Progenitor cell of endocrine pancreas (in vitro differentiated cells): ENCODE results near the gene BPGM. TPM values are rescaled to one million over a fixed set of nuclear protein-coding genes. Genes with fewer than 3 reads are reported as not detected.

Experiments used
- DNase-seq: peaks from one replicate; pipeline ENCODE4 v3.0.0; 2021; ENCODE audit warnings: low spot score; ENCODE audit not compliant: unreplicated experiment
- H3K27ac Mint-ChIP-seq: 2 replicates; pipeline ENCODE4 v1.8.0; 2021; ENCODE audit warnings: mild to moderate bottlenecking, moderate library complexity, mixed read lengths
- H3K27me3 Mint-ChIP-seq: 2 replicates; pipeline ENCODE4 v1.8.0; 2021; ENCODE audit warnings: mixed read lengths
- H3K36me3 Mint-ChIP-seq: 2 replicates; pipeline ENCODE4 v1.8.0; 2022; ENCODE audit warnings: mixed read lengths; ENCODE audit not compliant: insufficient read depth
- H3K4me1 Mint-ChIP-seq: 2 replicates; pipeline ENCODE4 v1.8.0; 2021; ENCODE audit warnings: low read depth, mixed read lengths
- H3K4me3 Mint-ChIP-seq: 2 replicates; pipeline ENCODE4 v1.8.0; 2021; ENCODE audit warnings: low read depth, mild to moderate bottlenecking, moderate library complexity, mixed read lengths
- H3K9me3 Mint-ChIP-seq: 2 replicates; pipeline ENCODE4 v1.8.0; 2021; ENCODE audit warnings: low read depth, mixed read lengths
- total RNA-seq: library from RNA; stranded (reverse); gene quantifications from 2 replicates; pipeline ENCODE4 v1.2.1, GENCODE V29; 2021
- TF ChIP-seq, protein P1 (sequence below): fragments of 200-600 bp; sonication (generic); IDR thresholded peaks from one replicate; pipeline ENCODE4 v1.5.0; 2021; ENCODE audit warnings: antibody characterized with exemption, mild to moderate bottlenecking; ENCODE audit not compliant: unreplicated experiment

BPGM gene
- total RNA-seq, 1 donor from 2014 or later = 22.8 TPM

DNA sequence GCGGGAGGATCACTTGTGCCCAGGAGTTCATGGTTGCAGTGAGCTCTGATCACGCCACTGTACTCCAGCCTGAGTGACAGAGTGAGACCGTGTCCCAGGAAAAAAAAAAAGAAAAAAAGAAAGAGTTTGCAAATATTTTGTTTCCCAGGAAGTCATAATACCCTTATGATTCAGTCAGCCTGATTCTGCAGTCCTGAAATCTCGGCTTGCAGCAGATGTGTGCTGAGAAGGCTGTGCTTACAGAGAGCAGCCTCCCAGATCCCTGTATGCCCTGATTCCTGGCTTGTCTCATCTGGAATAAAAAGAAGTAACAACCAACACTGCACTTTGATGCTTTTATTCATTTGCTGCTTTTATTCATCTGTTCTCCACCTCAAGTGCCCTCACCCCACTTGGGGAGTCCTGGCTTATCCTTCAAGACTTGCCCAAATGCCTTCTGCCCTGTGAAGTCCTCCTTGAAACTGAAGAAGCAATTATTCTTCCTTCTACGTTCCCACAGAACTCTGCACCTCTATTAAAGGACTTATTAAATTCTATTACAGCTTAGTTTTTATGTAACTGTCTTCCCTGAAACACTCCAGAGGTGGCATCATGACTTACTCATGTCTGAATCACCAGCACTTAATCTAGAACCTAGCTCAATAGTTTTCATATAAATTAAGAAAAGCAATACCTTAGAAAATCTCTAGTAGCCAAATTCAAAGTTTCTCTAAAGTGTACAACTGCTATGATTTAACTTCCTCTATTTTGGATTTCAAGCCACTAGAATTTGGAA is 27.7 kb upstream of the BPGM start:
- no peak overlapping the region for H3K4me3 Mint-ChIP-seq
- no peaks in the 10 kb centered on the region for H3K36me3 Mint-ChIP-seq
- no peak overlapping the region for H3K27ac Mint-ChIP-seq
- peaks cover 18% of the 10 kb centered on the region for H3K27me3 Mint-ChIP-seq
- H3K4me1 Mint-ChIP-seq = no peaks in the 10 kb centered on the region
- H3K9me3 Mint-ChIP-seq = no peaks in the 10 kb centered on the region
- DNase-seq = no peak
- TF ChIP-seq, protein P1, sequence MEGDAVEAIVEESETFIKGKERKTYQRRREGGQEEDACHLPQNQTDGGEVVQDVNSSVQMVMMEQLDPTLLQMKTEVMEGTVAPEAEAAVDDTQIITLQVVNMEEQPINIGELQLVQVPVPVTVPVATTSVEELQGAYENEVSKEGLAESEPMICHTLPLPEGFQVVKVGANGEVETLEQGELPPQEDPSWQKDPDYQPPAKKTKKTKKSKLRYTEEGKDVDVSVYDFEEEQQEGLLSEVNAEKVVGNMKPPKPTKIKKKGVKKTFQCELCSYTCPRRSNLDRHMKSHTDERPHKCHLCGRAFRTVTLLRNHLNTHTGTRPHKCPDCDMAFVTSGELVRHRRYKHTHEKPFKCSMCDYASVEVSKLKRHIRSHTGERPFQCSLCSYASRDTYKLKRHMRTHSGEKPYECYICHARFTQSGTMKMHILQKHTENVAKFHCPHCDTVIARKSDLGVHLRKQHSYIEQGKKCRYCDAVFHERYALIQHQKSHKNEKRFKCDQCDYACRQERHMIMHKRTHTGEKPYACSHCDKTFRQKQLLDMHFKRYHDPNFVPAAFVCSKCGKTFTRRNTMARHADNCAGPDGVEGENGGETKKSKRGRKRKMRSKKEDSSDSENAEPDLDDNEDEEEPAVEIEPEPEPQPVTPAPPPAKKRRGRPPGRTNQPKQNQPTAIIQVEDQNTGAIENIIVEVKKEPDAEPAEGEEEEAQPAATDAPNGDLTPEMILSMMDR = no peak

DNA sequence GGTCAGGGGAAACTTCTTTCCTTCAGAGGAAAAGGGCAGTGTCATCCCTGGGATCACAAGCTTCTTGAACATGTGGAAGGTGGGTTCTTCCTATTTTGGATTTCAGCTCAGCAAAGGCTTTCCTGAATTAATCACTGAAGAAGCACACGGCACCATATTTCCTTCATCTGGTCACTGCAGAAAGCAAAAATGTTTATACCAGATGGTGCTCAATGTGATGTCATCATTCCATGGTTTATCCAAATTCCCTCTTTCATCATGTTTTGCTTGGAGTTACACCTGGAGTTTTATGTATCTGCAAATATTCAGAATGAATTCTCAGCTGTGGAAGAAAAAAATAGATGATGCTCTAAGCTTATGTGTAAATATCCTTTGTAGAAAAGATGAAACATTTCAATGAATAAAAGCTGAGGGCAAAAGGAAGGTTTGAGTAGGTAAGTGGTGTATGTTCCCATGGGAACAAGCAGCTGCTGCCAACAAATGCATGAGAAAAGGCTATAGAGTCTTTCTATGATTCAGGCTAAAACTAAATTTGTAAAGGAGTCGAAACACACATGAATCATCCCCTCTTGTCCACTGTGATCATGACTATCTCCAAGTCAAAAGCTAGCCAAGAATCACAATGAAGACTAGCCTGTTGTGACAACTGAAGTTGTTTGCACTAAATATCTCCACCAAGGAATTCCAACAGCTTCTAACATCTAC is 26.9 kb upstream of the BPGM start:
- no peak for DNase-seq
- TF ChIP-seq, protein P1 = no peak
- Mint-ChIP-seq H3K9me3 (no peaks in the 10 kb centered on the region), H3K27ac (no peak overlapping the region), H3K4me3 (no peak overlapping the region), H3K27me3 (peaks cover 18% of the 10 kb centered on the region), H3K4me1 (no peaks in the 10 kb centered on the region), H3K36me3 (no peaks in the 10 kb centered on the region)

DNA sequence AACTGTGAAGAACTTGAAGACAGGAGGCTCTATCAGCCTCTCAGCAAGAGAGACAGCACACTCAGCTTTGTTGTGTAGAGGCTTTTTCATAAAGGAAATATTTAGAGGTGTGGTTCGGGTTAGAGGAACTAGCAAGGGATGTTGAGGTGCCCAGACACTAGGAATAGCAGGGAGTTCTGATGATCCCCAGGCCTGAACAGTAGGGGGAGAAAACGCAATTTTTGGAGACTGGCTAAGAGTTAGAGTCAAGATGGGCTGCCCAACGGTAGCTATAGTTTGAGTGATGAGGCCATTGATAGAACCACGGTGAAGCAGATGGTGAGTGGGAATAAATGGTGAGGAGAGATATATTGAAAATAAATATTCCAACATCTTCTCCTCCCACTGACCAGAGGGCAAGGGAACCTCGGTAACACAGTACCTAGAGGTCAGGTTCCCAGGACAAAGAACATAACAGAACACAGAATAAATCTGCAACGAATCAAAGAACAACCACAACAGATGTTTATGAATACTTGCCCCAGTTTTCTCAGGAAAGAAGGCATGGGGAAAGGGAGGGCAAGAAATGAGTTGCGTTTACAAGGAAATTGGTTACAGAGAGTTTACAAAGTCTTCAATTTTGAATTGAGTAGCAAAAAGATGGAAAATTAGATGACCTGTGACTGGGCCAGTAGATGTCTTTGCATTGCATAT is 24.2 kb upstream of the BPGM start:
- Mint-ChIP-seq H3K4me3 (no peak overlapping the region), H3K9me3 (no peaks in the 10 kb centered on the region), H3K4me1 (no peaks in the 10 kb centered on the region), H3K27ac (no peak overlapping the region), H3K27me3 (peaks cover 28% of the 10 kb centered on the region), H3K36me3 (no peaks in the 10 kb centered on the region)
- no peak for DNase-seq
- TF ChIP-seq, protein P1 = no peak

DNA sequence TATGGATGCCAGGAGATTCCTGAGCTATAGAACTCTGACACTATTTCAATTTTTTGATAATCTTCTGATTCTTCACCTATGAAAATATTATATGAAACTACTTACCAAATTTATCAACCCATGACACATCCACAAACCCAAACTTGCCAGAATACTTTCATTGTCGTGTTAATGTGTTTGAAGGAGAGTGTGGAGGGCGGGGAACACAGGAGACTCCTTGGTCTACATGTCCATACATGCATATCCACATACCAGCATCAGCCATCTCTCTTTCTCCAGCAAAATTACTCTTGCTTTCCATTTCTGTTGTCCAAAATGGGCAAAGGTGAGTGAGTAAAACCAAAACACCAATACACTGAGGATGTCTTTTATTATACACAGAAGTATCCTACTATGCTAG is 23.5 kb upstream of the BPGM start:
- no peaks in the 10 kb centered on the region for H3K9me3 Mint-ChIP-seq
- no peak overlapping the region for H3K27ac Mint-ChIP-seq
- no peaks in the 10 kb centered on the region for H3K36me3 Mint-ChIP-seq
- TF ChIP-seq, protein P1 = no peak
- no peak overlapping the region for H3K4me3 Mint-ChIP-seq
- DNase-seq = no peak
- peaks cover 31% of the 10 kb centered on the region for H3K27me3 Mint-ChIP-seq
- H3K4me1 Mint-ChIP-seq = no peaks in the 10 kb centered on the region

DNA sequence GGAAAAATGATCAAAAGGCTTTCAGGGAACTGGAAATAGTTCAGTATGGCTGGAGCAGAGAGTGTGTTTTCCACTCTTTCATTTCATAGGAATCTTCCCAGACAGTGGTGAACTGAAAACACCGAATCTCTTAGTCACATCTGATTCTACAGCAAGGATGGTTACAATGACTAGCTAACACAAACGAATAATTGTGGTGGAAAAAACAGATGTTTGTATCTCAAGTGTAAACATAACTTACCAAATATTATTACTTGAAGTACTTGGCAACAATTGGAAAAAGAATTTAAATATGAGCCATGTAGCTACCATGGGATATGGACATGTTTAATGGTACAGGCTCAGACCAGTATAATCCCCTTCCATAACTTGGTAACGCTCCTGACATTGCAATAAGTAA is 21.1 kb upstream of the BPGM start:
- Mint-ChIP-seq H3K9me3 (no peaks in the 10 kb centered on the region), H3K4me1 (no peaks in the 10 kb centered on the region), H3K4me3 (no peak overlapping the region), H3K36me3 (no peaks in the 10 kb centered on the region), H3K27me3 (peaks cover 32% of the 10 kb centered on the region), H3K27ac (no peak overlapping the region)
- TF ChIP-seq, protein P1 = no peak
- DNase-seq = no peak
